Stromal cell of bone marrow (primary cell): Measurements from ENCODE around the gene NUDCD2.
"Not testable (repeated sequence)": the region's sequence is repeated elsewhere in the genome, so short reads cannot be mapped to it uniquely, and the experiment has no call there.

Source experiments
- DNase-seq: peaks from one replicate; pipeline ENCODE4 v3.0.0-alpha.2; 2012; ENCODE audit warnings: low read depth

Gene NUDCD2

GRCh38 chr5:163426128-163426527 is 33.8 kb downstream of the NUDCD2 start:
- DNase-seq: not testable (repeated sequence)

- no peak for DNase-seq
These were observed 35.1 kb downstream of the NUDCD2 start for GRCh38 chr5:163424836-163425235.

GRCh38 chr5:163415673-163416072 is 44.2 kb downstream of the NUDCD2 start:
- DNase-seq: not testable (repeated sequence)

- DNase-seq: no peak
These were observed 49.4 kb downstream of the NUDCD2 start for GRCh38 chr5:163410505-163410904.

GRCh38 chr5:163409384-163409783 is 50.5 kb downstream of the NUDCD2 start:
- DNase-seq: no peak

- peak; percentile 46 for DNase-seq
These were observed 51.5 kb downstream of the NUDCD2 start for GRCh38 chr5:163408311-163408923.

GRCh38 chr5:163407034-163407655 is 52.8 kb downstream of the NUDCD2 start:
- DNase-seq: no peak

GRCh38 chr5:163404364-163405173 is 55.3 kb downstream of the NUDCD2 start:
- DNase-seq: no peak

- DNase-seq: no peak
These were observed 57.9 kb downstream of the NUDCD2 start for GRCh38 chr5:163402007-163402406.

GRCh38 chr5:163401271-163401670 is 58.6 kb downstream of the NUDCD2 start:
- no peak for DNase-seq

GRCh38 chr5:163399923-163400322 is 60.0 kb downstream of the NUDCD2 start:
- no peak for DNase-seq

GRCh38 chr5:163397354-163397753 is 62.5 kb downstream of the NUDCD2 start:
- no peak for DNase-seq

GRCh38 chr5:163396818-163397340 is 63.0 kb downstream of the NUDCD2 start:
- not testable (repeated sequence) for DNase-seq
